ENCODE results near the gene PCDH9. TPM values are rescaled to one million over a fixed set of nuclear protein-coding genes. Genes with fewer than 3 reads are reported as not detected.

The PCDH9 gene
- total and polyA plus RNA-seq, 8 donors, result 0.46 to 3.8 (median 1.5) TPM

DNA sequence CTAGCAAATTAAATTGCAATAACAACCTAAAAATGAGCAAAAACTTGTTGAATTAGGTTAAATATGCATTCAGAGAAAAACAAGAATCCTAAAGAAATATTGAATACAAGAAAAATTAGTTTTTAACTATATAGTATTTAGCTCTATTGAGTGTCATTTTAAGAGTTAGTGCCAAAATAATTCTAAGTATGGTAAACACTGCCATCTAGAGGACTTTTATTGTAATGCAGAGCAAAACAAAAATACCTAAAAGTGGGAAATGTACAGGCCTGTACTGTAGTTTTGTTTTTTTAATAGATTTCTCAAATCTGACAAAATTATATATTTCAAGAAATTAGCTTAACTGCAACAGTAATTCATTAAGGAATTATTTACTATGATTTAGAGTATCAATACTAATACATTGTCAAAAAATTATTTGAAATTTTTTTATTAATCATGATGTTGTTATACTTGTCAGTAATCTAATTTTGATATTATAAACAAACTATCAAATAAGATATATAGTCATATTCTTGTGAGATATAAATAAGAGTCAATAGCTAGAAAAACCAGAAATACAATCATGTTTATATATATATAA lies 8.2 kb upstream of the PCDH9 start:
- ATAC-seq (peak in 3 of 4 donors; percentile 70 to 84 (median 77)), DNase-seq (no peak), FAIRE-seq (peak; percentile 98)
- Histone ChIP-seq H3K27me3 (peaks cover 0 to 10% (median 0%) of the 10 kb centered on the region in 4 donors), H3K9me3 (peaks cover 0 to 3% (median 0%) of the 10 kb centered on the region in 4 donors), H3K4me1 (no peaks in the 10 kb centered on the region), H3K36me3 (no peaks in the 10 kb centered on the region), H3K4me3 (no peak overlapping the region), H3K27ac (no peak overlapping the region)
- intact Hi-C loops (cut with DNase I), result no loop called here
- TF ChIP-seq, protein P1, sequence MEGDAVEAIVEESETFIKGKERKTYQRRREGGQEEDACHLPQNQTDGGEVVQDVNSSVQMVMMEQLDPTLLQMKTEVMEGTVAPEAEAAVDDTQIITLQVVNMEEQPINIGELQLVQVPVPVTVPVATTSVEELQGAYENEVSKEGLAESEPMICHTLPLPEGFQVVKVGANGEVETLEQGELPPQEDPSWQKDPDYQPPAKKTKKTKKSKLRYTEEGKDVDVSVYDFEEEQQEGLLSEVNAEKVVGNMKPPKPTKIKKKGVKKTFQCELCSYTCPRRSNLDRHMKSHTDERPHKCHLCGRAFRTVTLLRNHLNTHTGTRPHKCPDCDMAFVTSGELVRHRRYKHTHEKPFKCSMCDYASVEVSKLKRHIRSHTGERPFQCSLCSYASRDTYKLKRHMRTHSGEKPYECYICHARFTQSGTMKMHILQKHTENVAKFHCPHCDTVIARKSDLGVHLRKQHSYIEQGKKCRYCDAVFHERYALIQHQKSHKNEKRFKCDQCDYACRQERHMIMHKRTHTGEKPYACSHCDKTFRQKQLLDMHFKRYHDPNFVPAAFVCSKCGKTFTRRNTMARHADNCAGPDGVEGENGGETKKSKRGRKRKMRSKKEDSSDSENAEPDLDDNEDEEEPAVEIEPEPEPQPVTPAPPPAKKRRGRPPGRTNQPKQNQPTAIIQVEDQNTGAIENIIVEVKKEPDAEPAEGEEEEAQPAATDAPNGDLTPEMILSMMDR (IDR thresholded peaks at IDR 0.05), result peak; percentile 43 to 86 (median 69)

DNA sequence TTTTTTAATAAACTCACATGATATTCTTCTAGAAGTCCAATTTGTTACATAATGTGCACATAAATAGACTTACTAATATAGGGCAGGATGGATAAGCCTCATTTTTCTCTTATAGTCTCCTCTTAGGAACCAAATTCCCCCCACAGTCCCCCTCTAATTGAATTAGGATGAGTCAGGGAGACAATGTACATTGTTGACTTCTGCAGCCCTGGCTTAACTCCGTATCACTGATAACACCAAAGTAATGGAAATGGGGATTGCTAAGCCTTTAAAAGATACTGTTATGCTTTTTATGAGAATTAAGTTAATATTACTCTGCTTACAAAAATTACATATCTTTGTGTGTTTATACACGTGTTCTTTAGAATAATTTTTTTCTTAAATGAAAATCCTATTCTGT lies 5.1 kb upstream of the PCDH9 start:
- H3K27ac ChIP-seq, result peak overlapping the region in 1 of 4 donors; percentile 13
- H3K4me3 ChIP-seq, result no peak overlapping the region
- intact Hi-C loops (cut with DNase I), result no loop called here
- H3K36me3 ChIP-seq, result no peaks in the 10 kb centered on the region
- 36 to 46% methylated on average over 2 of the region's 2 CpGs for WGBS, 2 donors
- TF ChIP-seq, protein P1 (IDR thresholded peaks at IDR 0.05), result no peak
- H3K27me3 ChIP-seq, result peaks cover 0 to 14% (median 0%) of the 10 kb centered on the region in 4 donors
- DNase-seq, result no peak
- FAIRE-seq, result no peak
- H3K4me1 ChIP-seq, result no peaks in the 10 kb centered on the region
- ATAC-seq, result no peak
- peaks cover 0 to 3% (median 0%) of the 10 kb centered on the region in 4 donors for H3K9me3 ChIP-seq

DNA sequence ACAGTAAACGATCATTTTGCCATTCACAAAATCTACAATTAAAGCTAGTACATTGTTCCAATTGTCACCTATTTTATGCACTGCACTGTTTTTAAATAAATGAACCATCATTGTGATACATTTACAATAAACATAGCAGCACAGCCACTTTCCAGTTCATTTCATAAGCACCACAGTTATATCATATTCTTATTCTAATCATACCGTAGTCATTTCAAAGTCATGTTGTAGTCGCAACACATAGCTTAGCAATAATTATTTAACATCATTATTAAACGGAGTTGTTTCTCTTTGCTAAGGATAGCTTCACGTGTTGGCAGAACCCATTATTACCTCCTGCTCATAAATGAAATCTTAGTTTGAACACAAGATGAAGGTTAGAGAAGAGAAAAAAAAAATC lies 2.2 kb upstream of the PCDH9 start:
- FAIRE-seq, result no peak
- Histone ChIP-seq H3K36me3 (no peaks in the 10 kb centered on the region), H3K4me1 (no peaks in the 10 kb centered on the region), H3K27ac (no peak overlapping the region), H3K4me3 (no peak overlapping the region), H3K9me3 (no peaks in the 10 kb centered on the region), H3K27me3 (peaks cover 0 to 14% (median 0%) of the 10 kb centered on the region in 4 donors)
- intact Hi-C loops (cut with DNase I), result no loop called here
- TF ChIP-seq, protein P1 (IDR thresholded peaks at IDR 0.05), result no peak
- no peak for ATAC-seq
- 70 to 78% methylated on average over 5 of the region's 5 CpGs for WGBS, 2 donors
- DNase-seq, result no peak

DNA sequence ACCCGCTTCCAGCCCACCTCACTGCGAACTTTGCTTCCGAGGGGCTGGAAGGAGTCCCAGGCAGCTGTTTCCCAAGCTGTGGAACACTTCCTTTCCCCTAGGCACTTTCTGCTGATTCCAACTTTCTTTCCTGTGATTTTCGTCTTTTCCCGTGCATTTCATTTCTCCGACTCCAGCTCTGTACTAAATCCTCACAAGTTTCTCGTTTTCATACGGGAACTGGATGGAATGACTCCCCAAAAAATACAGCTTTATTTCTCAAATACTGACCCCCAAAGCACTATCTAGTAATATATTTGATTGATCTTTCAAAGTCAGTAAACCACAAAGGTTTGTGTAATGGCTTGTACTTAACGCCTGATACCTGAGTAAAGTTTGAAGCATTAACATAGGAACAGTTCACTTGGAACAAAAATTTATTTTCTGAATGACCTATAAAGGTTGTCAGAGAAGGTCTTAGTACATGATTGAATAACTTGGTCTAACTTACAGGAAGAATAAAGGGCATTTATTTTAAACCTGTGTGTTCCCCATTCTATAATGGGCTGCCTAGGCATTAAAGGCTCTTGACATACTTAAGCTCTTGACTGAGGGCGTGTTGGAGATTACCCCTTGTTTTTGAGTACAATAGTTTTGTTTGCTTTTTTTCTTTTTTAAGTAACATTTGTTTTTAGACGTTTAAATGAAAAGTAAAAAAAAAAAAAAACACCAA lies 1.3 kb upstream of the PCDH9 start:
- TF ChIP-seq, protein P1 (IDR thresholded peaks at IDR 0.05), result no peak
- ATAC-seq (no peak), DNase-seq (no peak), FAIRE-seq (peak; percentile 13)
- Histone ChIP-seq H3K27ac (peak overlapping the region; percentile 58 to 77 (median 72)), H3K27me3 (peaks cover 0 to 14% (median 0%) of the 10 kb centered on the region in 4 donors), H3K9me3 (no peaks in the 10 kb centered on the region), H3K4me1 (no peaks in the 10 kb centered on the region), H3K4me3 (peak overlapping the region; percentile 55 to 83 (median 74)), H3K36me3 (no peaks in the 10 kb centered on the region)
- intact Hi-C loops (cut with DNase I), result no loop called here
- 2% methylated on average over 11 of the region's 11 CpGs for WGBS, 2 donors
